Measurements from ENCODE around the gene KCNQ5.

KCNQ5 gene

GRCh38 chr6:72811971-72812421 lies 190.1 kb downstream of the KCNQ5 start:
- DNase-seq, result no peak

GRCh38 chr6:72813807-72814596 lies 192.1 kb downstream of the KCNQ5 start:
- no peak for DNase-seq

GRCh38 chr6:72816022-72816421 lies 194.2 kb downstream of the KCNQ5 start:
- no peak for DNase-seq

GRCh38 chr6:72817208-72817607 lies 195.3 kb downstream of the KCNQ5 start:
- DNase-seq, result no peak

- no peak for DNase-seq
Measured at GRCh38 chr6:72819609-72820008, 197.7 kb downstream of the KCNQ5 start.

- DNase-seq, result no peak
Measured at GRCh38 chr6:72820153-72820552, 198.3 kb downstream of the KCNQ5 start.

- DNase-seq, result no peak
Measured at GRCh38 chr6:72820906-72821305, 199.0 kb downstream of the KCNQ5 start.

GRCh38 chr6:72822023-72822422 lies 200.2 kb downstream of the KCNQ5 start:
- DNase-seq, result no peak

GRCh38 chr6:72822691-72823090 lies 200.8 kb downstream of the KCNQ5 start:
- DNase-seq, result no peak

GRCh38 chr6:72824833-72825232 lies 203.0 kb downstream of the KCNQ5 start:
- DNase-seq, result no peak

- DNase-seq, result no peak
Measured at GRCh38 chr6:72825315-72825911, 203.5 kb downstream of the KCNQ5 start.

GRCh38 chr6:72826037-72826436 lies 204.2 kb downstream of the KCNQ5 start:
- DNase-seq, result no peak

- no peak for DNase-seq
Measured at GRCh38 chr6:72826744-72827438, 205.0 kb downstream of the KCNQ5 start.

- no peak for DNase-seq
Measured at GRCh38 chr6:72828904-72829303, 207.0 kb downstream of the KCNQ5 start.

- DNase-seq, result no peak
Measured at GRCh38 chr6:72832271-72832670, 210.4 kb downstream of the KCNQ5 start.

- no peak for DNase-seq
Measured at GRCh38 chr6:72835749-72836148, 213.9 kb downstream of the KCNQ5 start.

- DNase-seq, result no peak
Measured at GRCh38 chr6:72836971-72837370, 215.1 kb downstream of the KCNQ5 start.

- no peak for DNase-seq
Measured at GRCh38 chr6:72841195-72841594, 219.3 kb downstream of the KCNQ5 start.

- DNase-seq, result no peak
Measured at GRCh38 chr6:72842140-72842539, 220.3 kb downstream of the KCNQ5 start.

- DNase-seq, result no peak
Measured at GRCh38 chr6:72844614-72845013, 222.8 kb downstream of the KCNQ5 start.

GRCh38 chr6:72849346-72849745 lies 227.5 kb downstream of the KCNQ5 start:
- DNase-seq, result no peak

- no peak for DNase-seq
Measured at GRCh38 chr6:72850040-72850439, 228.2 kb downstream of the KCNQ5 start.

- no peak for DNase-seq
Measured at GRCh38 chr6:72850469-72850868, 228.6 kb downstream of the KCNQ5 start.

GRCh38 chr6:72855471-72855870 lies 233.6 kb downstream of the KCNQ5 start:
- no peak for DNase-seq

All from SHP77 (cell line).